Central memory CD8-positive, alpha-beta T cell (primary cell): Measurements from ENCODE around the gene DENND6B.
A peak's percentile ranks its signal among the peaks of the same experiment; 100 is the strongest.

Source experiments
- ATAC-seq: fragments of 150-1000 bp; cut with Tn5 transposase; replicated peaks from 2 replicates; pipeline ENCODE4 v1.10.0; 2022; ENCODE audit warnings: mild to moderate bottlenecking, moderate FRiP score, moderate number of reproducible peaks; ENCODE audit not compliant: poor library complexity, severe bottlenecking; ENCODE audit errors: extremely low read depth
- DNase-seq, 2 donors: peaks; one replicate each; pipeline ENCODE4 v3.0.0; 2021; ENCODE audit warnings: low spot score in 2 of 2
- H3K27ac Mint-ChIP-seq: one replicate; pipeline ENCODE4 v1.8.0; 2022; ENCODE audit warnings: low read depth, mild to moderate bottlenecking, moderate library complexity, mixed read lengths
- H3K27me3 Mint-ChIP-seq: one replicate; pipeline ENCODE4 v1.8.0; 2022; ENCODE audit warnings: mixed read lengths
- H3K36me3 Mint-ChIP-seq: one replicate; pipeline ENCODE4 v1.8.0; 2022; ENCODE audit warnings: mild to moderate bottlenecking, moderate library complexity, mixed read lengths; ENCODE audit not compliant: insufficient read depth
- H3K4me1 Mint-ChIP-seq: one replicate; pipeline ENCODE4 v1.8.0; 2022; ENCODE audit warnings: mixed read lengths
- H3K4me3 Mint-ChIP-seq: one replicate; pipeline ENCODE4 v1.8.0; 2022; ENCODE audit warnings: mild to moderate bottlenecking, moderate library complexity, mixed read lengths
- H3K9me3 Mint-ChIP-seq: one replicate; pipeline ENCODE4 v1.8.0; 2022; ENCODE audit warnings: mixed read lengths

Gene DENND6B

GRCh38 chr22:50272044-50272802, 54.6 kb downstream of the DENND6B start:
- H3K27me3 Mint-ChIP-seq: no peaks in the 10 kb centered on the region
- H3K9me3 Mint-ChIP-seq: no peaks in the 10 kb centered on the region
- ATAC-seq (no peak), DNase-seq (no peak)
- peaks cover 7% of the 10 kb centered on the region for H3K4me1 Mint-ChIP-seq
- peak overlapping the region; percentile 47 for H3K4me3 Mint-ChIP-seq
- H3K27ac Mint-ChIP-seq: no peak overlapping the region
- peaks cover 6% of the 10 kb centered on the region for H3K36me3 Mint-ChIP-seq

GRCh38 chr22:50271519-50271970, 55.3 kb downstream of the DENND6B start:
- DNase-seq: no peak
- Mint-ChIP-seq H3K27ac (no peak overlapping the region), H3K27me3 (no peaks in the 10 kb centered on the region), H3K4me3 (peak overlapping the region; percentile 74), H3K9me3 (no peaks in the 10 kb centered on the region), H3K36me3 (peaks cover 5% of the 10 kb centered on the region), H3K4me1 (peaks cover 7% of the 10 kb centered on the region)
- ATAC-seq: no peak

GRCh38 chr22:50270666-50271394, 56.0 kb downstream of the DENND6B start:
- ATAC-seq (peak; percentile 61), DNase-seq (peak; percentile 53 to 64)
- Mint-ChIP-seq H3K4me3 (peak overlapping the region; percentile 74), H3K27me3 (no peaks in the 10 kb centered on the region), H3K36me3 (peaks cover 2% of the 10 kb centered on the region), H3K27ac (no peak overlapping the region), H3K9me3 (no peaks in the 10 kb centered on the region), H3K4me1 (peaks cover 7% of the 10 kb centered on the region)

GRCh38 chr22:50269970-50270665, 56.7 kb downstream of the DENND6B start, which contains the start of gene MAPK11:
MAPK11 (minus strand) TSS chr22:50270380; CDS start chr22:50270292, 88 bp downstream.
- H3K27ac Mint-ChIP-seq: no peak within 1 kb of the TSS
- no peaks in the 10 kb centered on the region for H3K27me3 Mint-ChIP-seq
- ATAC-seq (peak; percentile 61), DNase-seq (peak; percentile 48 to 59)
- H3K9me3 Mint-ChIP-seq: no peaks in the 10 kb centered on the region
- no peaks in the 10 kb centered on the region for H3K36me3 Mint-ChIP-seq
- peaks cover 7% of the 10 kb centered on the region for H3K4me1 Mint-ChIP-seq
- peak within 1 kb of the TSS; percentile 74 for H3K4me3 Mint-ChIP-seq

- Mint-ChIP-seq H3K9me3 (no peaks in the 10 kb centered on the region), H3K4me1 (peaks cover 7% of the 10 kb centered on the region), H3K36me3 (no peaks in the 10 kb centered on the region), H3K4me3 (peak overlapping the region; percentile 66), H3K27ac (no peak overlapping the region), H3K27me3 (no peaks in the 10 kb centered on the region)
- DNase-seq (no peak), ATAC-seq (no peak)
Measured at GRCh38 chr22:50269573-50269969, 57.2 kb downstream of the DENND6B start.

GRCh38 chr22:50268655-50269113, 58.1 kb downstream of the DENND6B start:
- no peaks in the 10 kb centered on the region for H3K36me3 Mint-ChIP-seq
- no peak overlapping the region for H3K27ac Mint-ChIP-seq
- no peaks in the 10 kb centered on the region for H3K27me3 Mint-ChIP-seq
- H3K4me1 Mint-ChIP-seq: peaks cover under 1% of the 10 kb centered on the region
- ATAC-seq (no peak), DNase-seq (no peak)
- peak overlapping the region; percentile 66 for H3K4me3 Mint-ChIP-seq
- H3K9me3 Mint-ChIP-seq: no peaks in the 10 kb centered on the region

- DNase-seq (no peak), ATAC-seq (no peak)
- H3K27me3 Mint-ChIP-seq: peaks cover 4% of the 10 kb centered on the region
Measured at GRCh38 chr22:50267591-50268390, 59.0 kb downstream of the DENND6B start.

GRCh38 chr22:50266994-50267393, 59.8 kb downstream of the DENND6B start:
- Mint-ChIP-seq H3K27ac (no peak overlapping the region), H3K9me3 (no peaks in the 10 kb centered on the region), H3K36me3 (no peaks in the 10 kb centered on the region), H3K4me3 (no peak overlapping the region), H3K27me3 (peaks cover 12% of the 10 kb centered on the region), H3K4me1 (peaks cover 4% of the 10 kb centered on the region)
- DNase-seq: no peak
- ATAC-seq: no peak

More at GRCh38 chr22:50267591-50268390, 59.0 kb downstream of the DENND6B start:
- Mint-ChIP-seq H3K9me3 (no peaks in the 10 kb centered on the region), H3K4me1 (no peaks in the 10 kb centered on the region), H3K36me3 (no peaks in the 10 kb centered on the region), H3K4me3 (no peak overlapping the region), H3K27ac (no peak overlapping the region)

- H3K4me3 Mint-ChIP-seq: no peak overlapping the region
- H3K27ac Mint-ChIP-seq: no peak overlapping the region
- DNase-seq: no peak
- no peaks in the 10 kb centered on the region for H3K9me3 Mint-ChIP-seq
- H3K36me3 Mint-ChIP-seq: no peaks in the 10 kb centered on the region
- H3K27me3 Mint-ChIP-seq: peaks cover 14% of the 10 kb centered on the region
- peaks cover 5% of the 10 kb centered on the region for H3K4me1 Mint-ChIP-seq
- ATAC-seq: no peak
Measured at GRCh38 chr22:50264946-50265669, 61.7 kb downstream of the DENND6B start.

- Mint-ChIP-seq H3K27ac (no peak overlapping the region), H3K4me3 (no peak overlapping the region)
- no peak for ATAC-seq
Measured at GRCh38 chr22:50264104-50264745, 62.6 kb downstream of the DENND6B start.

GRCh38 chr22:50262973-50263617, 63.7 kb downstream of the DENND6B start:
- peaks cover 5% of the 10 kb centered on the region for H3K4me1 Mint-ChIP-seq
- DNase-seq (no peak), ATAC-seq (no peak)
- H3K27ac Mint-ChIP-seq: no peak overlapping the region
- H3K9me3 Mint-ChIP-seq: no peaks in the 10 kb centered on the region
- H3K4me3 Mint-ChIP-seq: peak overlapping the region; percentile 36
- peaks cover 14% of the 10 kb centered on the region for H3K27me3 Mint-ChIP-seq
- H3K36me3 Mint-ChIP-seq: peaks cover 4% of the 10 kb centered on the region

More at GRCh38 chr22:50264104-50264745, 62.6 kb downstream of the DENND6B start:
- Mint-ChIP-seq H3K9me3 (no peaks in the 10 kb centered on the region), H3K36me3 (peaks cover 2% of the 10 kb centered on the region), H3K27me3 (peaks cover 14% of the 10 kb centered on the region), H3K4me1 (peaks cover 5% of the 10 kb centered on the region)
- DNase-seq: no peak
